ENCODE measurements around the gene AKR1C3. TPM values are rescaled to one million over a fixed set of nuclear protein-coding genes. Genes with fewer than 3 reads are reported as not detected.

Gene AKR1C3
- total and polyA plus RNA-seq, 2 of the 4 experiments (the other 2 are of a cell fraction): 0.18 to 0.51 TPM

DNA sequence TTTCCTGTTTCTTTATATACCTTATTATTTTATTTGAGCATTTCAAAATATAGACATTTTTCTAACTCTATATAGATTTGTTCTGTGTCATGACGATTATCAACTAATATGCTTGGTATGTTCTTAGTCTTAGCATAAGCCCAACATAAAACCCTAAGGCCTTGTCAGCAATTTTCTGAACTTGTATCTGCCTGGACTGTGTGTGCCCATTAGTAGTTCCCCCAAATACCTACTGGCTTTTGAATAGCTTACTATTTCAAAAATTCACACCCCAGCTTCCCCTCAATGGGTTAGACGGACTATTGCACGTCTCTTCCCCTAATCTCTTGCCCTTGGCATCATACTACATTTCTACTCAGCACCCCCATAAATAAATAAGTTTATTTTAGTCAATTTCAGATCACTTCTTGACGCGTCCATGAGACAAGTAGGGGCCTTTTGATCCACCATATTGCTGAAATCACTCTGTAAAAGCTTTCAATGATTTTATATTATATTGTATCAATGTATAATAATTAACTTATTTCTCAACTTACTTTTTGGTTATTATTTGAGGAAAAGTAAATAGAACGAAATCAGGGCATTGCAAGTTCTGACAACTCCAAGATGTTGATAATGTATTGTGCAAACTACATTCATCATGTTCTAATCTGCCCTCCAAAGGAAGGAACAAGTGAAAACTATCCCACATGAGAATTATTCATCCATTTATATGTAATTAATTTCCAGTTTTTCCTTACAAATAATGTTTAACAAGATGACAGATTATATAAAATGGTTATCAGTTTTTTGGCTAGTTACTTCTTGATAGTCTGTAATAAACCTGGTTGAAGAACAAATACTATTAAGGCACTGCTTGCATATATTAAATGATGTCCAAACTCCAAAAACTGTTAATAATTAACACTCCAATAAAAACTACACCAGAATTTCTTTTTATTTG, 1.1 kb upstream of the AKR1C3 start:
- in situ Hi-C loops (cut with MboI; ENCODE audit: low sequenced_read_pairs): no loop called here
- H4K8ac ChIP-seq (ENCODE audit: low read depth in 2 of 2, low read length in 2 of 2): no peak overlapping the region
- intact Hi-C loops (cut with micrococcal nuclease): loop anchor here (5.0 to 10.0 kb wide), 2 partner anchors 146 to 192 kb away; no protein-coding TSS in a partner anchor
- H3K9ac ChIP-seq (ENCODE audit: low read depth, low read length): no peak overlapping the region
- H3K79me1 ChIP-seq (ENCODE audit: low read depth in 1 of 2, low read length in 2 of 2): no peaks in the 10 kb centered on the region
- H3K4me1 ChIP-seq (ENCODE audit: control insufficient read depth, insufficient read depth, low read length): no peaks in the 10 kb centered on the region
- no peak for DNase-seq
- no CpG with 5 or more reads among the region's 6 CpGs for WGBS, 2 experiments (ENCODE audit: extremely low coverage in 2 of 2, insufficient read length in 1 of 2)
- no peaks in the 10 kb centered on the region for H3K36me3 ChIP-seq (ENCODE audit: control insufficient read depth, insufficient read depth, low read length)
- H3K4ac ChIP-seq (ENCODE audit: low read depth, low read length): no peak overlapping the region
- H2BK20ac ChIP-seq (ENCODE audit: low read depth, low read length): no peak overlapping the region
- no peak for ATAC-seq (ENCODE audit: low read depth)
- no peak overlapping the region for H3K18ac ChIP-seq (ENCODE audit: low read depth, low read length)
- no peaks in the 10 kb centered on the region for H3K9me3 ChIP-seq (ENCODE audit: control insufficient read depth, insufficient read depth, low read length)
- H4K20me1 ChIP-seq (ENCODE audit: insufficient read depth, low read length): no peaks in the 10 kb centered on the region
- no peak overlapping the region for H2AK5ac ChIP-seq (ENCODE audit: low read depth, low read length)
- no peaks in the 10 kb centered on the region for H3K9me1 ChIP-seq (ENCODE audit: insufficient read depth, low read length)
- H3K4me2 ChIP-seq (ENCODE audit: low read depth, low read length): no peak overlapping the region
- H3K23ac ChIP-seq (ENCODE audit: low read depth, low read length): no peak overlapping the region
- H2AFZ ChIP-seq (replicated peaks; ENCODE audit: low read length, poor library complexity): no peak overlapping the region
- H3K4me3 ChIP-seq (ENCODE audit: insufficient read depth, low read depth, low read length): no peak overlapping the region
- H2BK15ac ChIP-seq (ENCODE audit: low read depth, low read length): no peak overlapping the region
- no TSS peak for BruUV-seq (replicated peaks)
- no peak overlapping the region for H2BK120ac ChIP-seq (ENCODE audit: low read depth, low read length)
- POLR2A ChIA-PET (ENCODE audit: unreplicated experiment): no interaction called here
- H4K5ac ChIP-seq (ENCODE audit: low read depth, low read length): no peak overlapping the region
- H3K27ac ChIP-seq (ENCODE audit: insufficient read depth, low read length): no peak overlapping the region
- no peak overlapping the region for H3K14ac ChIP-seq (replicated peaks; ENCODE audit: low read depth, low read length)
- dilution Hi-C loops (cut with HindIII; ENCODE audit: low sequenced_read_pairs, unreplicated experiment): no loop called here
- H3K27me3 ChIP-seq (ENCODE audit: control insufficient read depth, insufficient read depth, low read length): no peaks in the 10 kb centered on the region; the same call in 1 of the 2 replicates
- H2AK9ac ChIP-seq (replicated peaks; ENCODE audit: low read depth, low read length, poor library complexity): no peak overlapping the region
- H3K56ac ChIP-seq (ENCODE audit: extremely low read depth, insufficient read depth, low read length): no peak overlapping the region
- CTCF ChIA-PET: interaction anchor here (0.6 to 5.0 kb wide), 3 partner anchors 33 to 265 kb away, joined by 4 to 24 read pairs (median 4); no protein-coding TSS in a partner anchor
- H2BK5ac ChIP-seq (ENCODE audit: low read depth, low read length, poor library complexity, severe bottlenecking): no peak overlapping the region
- H4K91ac ChIP-seq (ENCODE audit: insufficient read depth, low read depth, low read length): no peak overlapping the region
- no peak for TF ChIP-seq CHD1 (IDR thresholded peaks at IDR 0.05; ENCODE audit: low read depth, low read length)
- TF ChIP-seq MAFK (IDR thresholded peaks at IDR 0.05; ENCODE audit: low read depth, low read length): no peak
- TF ChIP-seq SMC3 (IDR thresholded peaks at IDR 0.05; ENCODE audit: low read depth, low read length): no peak
- no peak for TF ChIP-seq BHLHE40 (IDR thresholded peaks at IDR 0.05; ENCODE audit: low read depth, low read length)
- TF ChIP-seq RCOR1 (IDR thresholded peaks at IDR 0.05; ENCODE audit: insufficient replicate concordance, low read length): no peak
- no peak for TF ChIP-seq CEBPB (IDR thresholded peaks at IDR 0.05; ENCODE audit: low read depth, low read length)
- no peak for TF ChIP-seq FOS (IDR thresholded peaks at IDR 0.05; ENCODE audit: low read depth, low read length)
- no peak for TF ChIP-seq CTCF (conservative IDR thresholded peaks at IDR 0.05; ENCODE audit: low read depth, low read length)
- TF ChIP-seq RAD21 (IDR thresholded peaks at IDR 0.05; ENCODE audit: low read length): no peak
- TF ChIP-seq MXI1 (IDR thresholded peaks at IDR 0.05; ENCODE audit: borderline replicate concordance, low read depth, low read length): no peak
- TF ChIP-seq USF2 (IDR thresholded peaks at IDR 0.05; ENCODE audit: low read depth, low read length): no peak
- no peak for TF ChIP-seq RFX5 (IDR thresholded peaks at IDR 0.05; ENCODE audit: low read depth, low read length)
- TF ChIP-seq ELK1 (IDR thresholded peaks at IDR 0.05; ENCODE audit: borderline replicate concordance, low read depth, low read length): no peak
- TF ChIP-seq NFE2L2 (IDR thresholded peaks at IDR 0.05; ENCODE audit: low read depth, low read length): no peak
